Upper lobe of left lung (tissue), 4 donors: ENCODE data around the gene SNTA1.

Experiments used
- EP300 ChIP-seq, 4 donors: sonication (generic); formaldehyde crosslinking; IDR thresholded peaks; one replicate each; pipeline ENCODE4 v1.5.1; 2017; ENCODE audit warnings: antibody characterized with exemption in 4 of 4, control low read depth in 2 of 4
- POLR2A ChIP-seq, 4 donors: fragments of 450-650 bp; IDR thresholded peaks; one replicate each; pipeline ENCODE4 v1.5.1; 2016 to 2017; ENCODE audit warnings: antibody characterized with exemption in 4 of 4, mild to moderate bottlenecking in 2 of 4
- POLR2AphosphoS5 ChIP-seq, 2 donors: sonication (generic); formaldehyde crosslinking; IDR thresholded peaks; one replicate each; pipeline ENCODE4 v1.5.1; 2017; ENCODE audit warnings: antibody characterized with exemption in 2 of 2
- TF ChIP-seq, protein P1 (sequence below), 6 experiments: fragments of 450-650 bp in 4 of 6; fragments of 200-600 bp in 2 of 6; sonication (generic) in 2 of 6; IDR thresholded peaks; one replicate each; pipeline ENCODE4 v1.5.1; 2016 to 2019; ENCODE audit warnings: antibody characterized with exemption in 6 of 6

GRCh38 chr20:33489495-33490022, 46.0 kb upstream of the SNTA1 start:
- TF ChIP-seq, protein P1, sequence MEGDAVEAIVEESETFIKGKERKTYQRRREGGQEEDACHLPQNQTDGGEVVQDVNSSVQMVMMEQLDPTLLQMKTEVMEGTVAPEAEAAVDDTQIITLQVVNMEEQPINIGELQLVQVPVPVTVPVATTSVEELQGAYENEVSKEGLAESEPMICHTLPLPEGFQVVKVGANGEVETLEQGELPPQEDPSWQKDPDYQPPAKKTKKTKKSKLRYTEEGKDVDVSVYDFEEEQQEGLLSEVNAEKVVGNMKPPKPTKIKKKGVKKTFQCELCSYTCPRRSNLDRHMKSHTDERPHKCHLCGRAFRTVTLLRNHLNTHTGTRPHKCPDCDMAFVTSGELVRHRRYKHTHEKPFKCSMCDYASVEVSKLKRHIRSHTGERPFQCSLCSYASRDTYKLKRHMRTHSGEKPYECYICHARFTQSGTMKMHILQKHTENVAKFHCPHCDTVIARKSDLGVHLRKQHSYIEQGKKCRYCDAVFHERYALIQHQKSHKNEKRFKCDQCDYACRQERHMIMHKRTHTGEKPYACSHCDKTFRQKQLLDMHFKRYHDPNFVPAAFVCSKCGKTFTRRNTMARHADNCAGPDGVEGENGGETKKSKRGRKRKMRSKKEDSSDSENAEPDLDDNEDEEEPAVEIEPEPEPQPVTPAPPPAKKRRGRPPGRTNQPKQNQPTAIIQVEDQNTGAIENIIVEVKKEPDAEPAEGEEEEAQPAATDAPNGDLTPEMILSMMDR (IDR thresholded peaks at IDR 0.05): no peak
- TF ChIP-seq POLR2A (IDR thresholded peaks at IDR 0.05) (peak in 3 of 4 donors; percentile 71 to 96 (median 92)), POLR2AphosphoS5 (IDR thresholded peaks at IDR 0.05) (peak; percentile 94 to 99), EP300 (IDR thresholded peaks at IDR 0.05) (peak in 1 of 4 donors; percentile 67)
